HG03565 (cell line): Measurements from ENCODE around the gene IGSF21.

ENCODE experiments used
- ATAC-seq: cut with Tn5 transposase; IDR thresholded peaks from one replicate; pipeline ENCODE4 v1.9.1; 2021; ENCODE audit warnings: mild to moderate bottlenecking, moderate library complexity; ENCODE audit not compliant: unreplicated experiment

IGSF21 gene

GRCh38 chr1:18175051-18175450 is 67.5 kb downstream of the IGSF21 start:
- no peak for ATAC-seq

GRCh38 chr1:18175530-18176377 is 68.2 kb downstream of the IGSF21 start:
- no peak for ATAC-seq

- no peak for ATAC-seq
Measured at GRCh38 chr1:18176619-18177018, 69.0 kb downstream of the IGSF21 start.

GRCh38 chr1:18178111-18178510 is 70.5 kb downstream of the IGSF21 start:
- no peak for ATAC-seq

GRCh38 chr1:18179009-18179408 is 71.4 kb downstream of the IGSF21 start:
- ATAC-seq: no peak

GRCh38 chr1:18182398-18183160 is 75.0 kb downstream of the IGSF21 start:
- ATAC-seq: no peak

- ATAC-seq: no peak
Measured at GRCh38 chr1:18183533-18183932, 75.9 kb downstream of the IGSF21 start.

- ATAC-seq: no peak
Measured at GRCh38 chr1:18187054-18187453, 79.5 kb downstream of the IGSF21 start.

GRCh38 chr1:18188820-18189517 is 81.4 kb downstream of the IGSF21 start:
- ATAC-seq: no peak

- no peak for ATAC-seq
Measured at GRCh38 chr1:18190598-18190997, 83.0 kb downstream of the IGSF21 start.

GRCh38 chr1:18191037-18191436 is 83.4 kb downstream of the IGSF21 start:
- no peak for ATAC-seq

GRCh38 chr1:18191481-18192155 is 84.0 kb downstream of the IGSF21 start:
- ATAC-seq: no peak

GRCh38 chr1:18192182-18192581 is 84.6 kb downstream of the IGSF21 start:
- ATAC-seq: no peak

GRCh38 chr1:18192974-18193373 is 85.4 kb downstream of the IGSF21 start:
- ATAC-seq: no peak

GRCh38 chr1:18197299-18197698 is 89.7 kb downstream of the IGSF21 start:
- no peak for ATAC-seq

- ATAC-seq: no peak
Measured at GRCh38 chr1:18198260-18198659, 90.7 kb downstream of the IGSF21 start.

GRCh38 chr1:18199462-18199861 is 91.9 kb downstream of the IGSF21 start:
- ATAC-seq: no peak

- ATAC-seq: no peak
Measured at GRCh38 chr1:18200136-18200717, 92.6 kb downstream of the IGSF21 start.

GRCh38 chr1:18200918-18201317 is 93.3 kb downstream of the IGSF21 start:
- no peak for ATAC-seq

GRCh38 chr1:18201997-18202719 is 94.6 kb downstream of the IGSF21 start:
- ATAC-seq: no peak
